Ovary (tissue), 9 donors: ENCODE measurements around the gene CEP83. TPM values are rescaled to one million over a fixed set of nuclear protein-coding genes. Genes with fewer than 3 reads are reported as not detected.

Source experiments
- DNase-seq, 5 donors: peaks; one replicate each; pipeline ENCODE4 v3.0.0-alpha.2; 2019 to 2020
- H3K27ac ChIP-seq, 2 donors: fragments of 200-600 bp; one replicate each; pipeline versions ENCODE4 v1.5.1 to v1.8.0; 2019 to 2022
- H3K27me3 ChIP-seq: fragments of 200-600 bp; one replicate; pipeline ENCODE4 v1.8.0; 2022
- H3K36me3 ChIP-seq: fragments of 200-600 bp; sonication (generic); one replicate; pipeline ENCODE4 v1.5.1; 2019
- H3K4me1 ChIP-seq: one replicate; pipeline ENCODE4 v1.8.1; 2013; ENCODE audit warnings: mild to moderate bottlenecking, moderate library complexity; ENCODE audit not compliant: insufficient read depth
- H3K4me3 ChIP-seq: fragments of 200-600 bp; sonication (generic); one replicate; pipeline ENCODE4 v1.5.1; 2017
- H3K9me3 ChIP-seq, 2 donors: fragments of 200-600 bp in 1 of 2; sonication (generic) in 1 of 2; one replicate each; pipeline versions ENCODE4 v1.5.1 to v1.8.1; 2013 to 2019; ENCODE audit warnings: mild to moderate bottlenecking in 1 of 2, moderate library complexity in 1 of 2
- EP300 ChIP-seq: sonication (generic); formaldehyde crosslinking; IDR thresholded peaks from one replicate; pipeline ENCODE4 v1.6.1; 2017; ENCODE audit warnings: antibody characterized with exemption
- POLR2A ChIP-seq: fragments of 450-650 bp; IDR thresholded peaks from one replicate; pipeline ENCODE4 v1.6.1; 2017; ENCODE audit warnings: antibody characterized with exemption, mild to moderate bottlenecking, moderate library complexity
- WGBS, 3 donors: extraction: QIAGEN DNeasy Blood & Tissue Kit in 1 of 3; methylation state at CpG; one replicate each; pipeline versions ENCODE4 v1.1.5 to v1.1.7; 2013 to 2017; 5-methylcytosine and 5-hydroxymethylcytosine counted together
- intact Hi-C, 4 donors: fragments of 100-400 bp; cut with DNase I; formaldehyde crosslinking; loops; one replicate each; pipeline versions ENCODE4 v1.11.0 to v1.15.1; 2022 to 2023
- polyA plus RNA-seq, 2 donors: library from polyadenylated mRNA; stranded (reverse); fragments of 200-250 nt in 1 of 2; fragments of 350-450 nt in 1 of 2; fragmentation: Illumina TruSeq in 1 of 2; extraction: RNeasy Lipid Tissue Mini Kit (QIAGEN cat#74804) in 1 of 2; gene quantifications; one replicate each; pipeline ENCODE4 v1.2.3, GENCODE V29; 2013 to 2014
- total RNA-seq, 7 donors: library from RNA; depleted of rRNA in 2 of 7; stranded (reverse); fragments of >200 nt in 2 of 7; fragmentation: NEBNext Ultra II Directional in 3 of 7; extraction: Animal tissue kit (Norgen Biotek cat#: 25700) in 3 of 7; gene quantifications; one replicate each; pipeline versions ENCODE4 v1.1.0 to v1.2.4, GENCODE V29; 2016 to 2023
- TF ChIP-seq, protein P1 (sequence below), 3 donors: fragments of 450-650 bp in 2 of 3; fragments of 200-600 bp in 1 of 3; IDR thresholded peaks; one replicate each; pipeline versions ENCODE4 v1.5.1 to v1.8.0; 2016 to 2022; ENCODE audit warnings: antibody characterized with exemption in 3 of 3, mild to moderate bottlenecking in 1 of 3
- donor health status: DM: no; HTN: no; CAD: no; lungs with moderate emphysema.
- donor health status: DM: no; HTN: no; CAD: no.
- donor health status: Bipolar disorder and iron deficiency.
- donor health status: DM: yes; HTN: yes; CAD: no.
- donor health status: DM: no; HTN: no; CAD: no.
- donor health status: DM: yes; HTN: yes; CAD: no.

Gene CEP83
- total and polyA plus RNA-seq, 9 donors = 5.5 to 47.6 (median 17.3) TPM

DNA sequence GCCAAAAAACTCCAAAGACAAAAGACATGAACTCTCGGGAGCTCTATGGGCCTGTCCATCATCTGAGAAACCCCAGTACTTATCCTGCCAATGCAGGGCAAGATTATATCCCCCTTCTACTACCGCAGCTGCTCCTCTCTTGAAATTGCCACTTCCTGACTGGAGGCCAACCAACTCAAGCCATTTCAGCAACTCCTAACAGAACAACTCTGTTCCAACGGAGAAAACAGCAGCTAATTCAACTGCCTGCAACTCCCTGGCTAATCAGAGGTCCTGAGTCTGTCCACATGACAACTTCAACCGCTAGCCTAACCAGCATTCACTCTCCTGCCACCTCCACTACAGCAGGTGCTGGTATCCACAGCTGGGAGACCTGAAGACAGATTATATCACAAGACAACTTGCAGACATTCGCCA, 24.1 kb downstream of the CEP83 start:
- TF ChIP-seq POLR2A = no peak
- no peak for TF ChIP-seq EP300
- TF ChIP-seq, protein P1, sequence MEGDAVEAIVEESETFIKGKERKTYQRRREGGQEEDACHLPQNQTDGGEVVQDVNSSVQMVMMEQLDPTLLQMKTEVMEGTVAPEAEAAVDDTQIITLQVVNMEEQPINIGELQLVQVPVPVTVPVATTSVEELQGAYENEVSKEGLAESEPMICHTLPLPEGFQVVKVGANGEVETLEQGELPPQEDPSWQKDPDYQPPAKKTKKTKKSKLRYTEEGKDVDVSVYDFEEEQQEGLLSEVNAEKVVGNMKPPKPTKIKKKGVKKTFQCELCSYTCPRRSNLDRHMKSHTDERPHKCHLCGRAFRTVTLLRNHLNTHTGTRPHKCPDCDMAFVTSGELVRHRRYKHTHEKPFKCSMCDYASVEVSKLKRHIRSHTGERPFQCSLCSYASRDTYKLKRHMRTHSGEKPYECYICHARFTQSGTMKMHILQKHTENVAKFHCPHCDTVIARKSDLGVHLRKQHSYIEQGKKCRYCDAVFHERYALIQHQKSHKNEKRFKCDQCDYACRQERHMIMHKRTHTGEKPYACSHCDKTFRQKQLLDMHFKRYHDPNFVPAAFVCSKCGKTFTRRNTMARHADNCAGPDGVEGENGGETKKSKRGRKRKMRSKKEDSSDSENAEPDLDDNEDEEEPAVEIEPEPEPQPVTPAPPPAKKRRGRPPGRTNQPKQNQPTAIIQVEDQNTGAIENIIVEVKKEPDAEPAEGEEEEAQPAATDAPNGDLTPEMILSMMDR (IDR thresholded peaks at IDR 0.05) = no peak
- H3K36me3 ChIP-seq = no peaks in the 10 kb centered on the region
- H3K9me3 ChIP-seq = no peaks in the 10 kb centered on the region
- H3K27ac ChIP-seq = no peak overlapping the region
- H3K4me3 ChIP-seq = no peak overlapping the region
- no peak for DNase-seq
- WGBS, 3 donors = 60 to 69% (median 62%) methylated on average over 5 of the region's 5 CpGs
- peaks cover 2% of the 10 kb centered on the region for H3K4me1 ChIP-seq
- H3K27me3 ChIP-seq = no peaks in the 10 kb centered on the region
- intact Hi-C loops = loop anchor here in 2 of 4 donors (10.0 kb wide), 2 partner anchors 99 to 291 kb away; partner anchors contain the start of gene PLXNC1 (in 1 of the 2)

DNA sequence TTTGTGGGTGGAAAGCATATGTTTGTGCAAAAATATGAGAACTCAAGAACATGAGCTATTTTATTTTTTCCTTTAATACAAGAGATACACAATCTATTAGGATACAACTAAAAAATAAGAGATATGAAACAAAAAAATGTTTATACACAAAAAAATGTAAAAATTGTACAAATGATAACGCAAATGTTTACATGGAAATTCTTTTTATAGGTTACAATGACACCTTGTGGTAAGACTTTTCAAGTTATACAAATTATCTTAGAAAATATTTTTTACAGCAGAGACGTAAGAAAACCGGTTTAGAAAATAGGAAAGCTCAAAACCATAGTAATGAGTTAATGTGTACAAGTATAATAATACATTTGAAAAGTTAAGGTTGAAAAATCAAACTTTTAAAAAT, 25.5 kb downstream of the CEP83 start:
- intact Hi-C loops = loop anchor here in 3 of 4 donors (5.0 to 10.0 kb wide), 3 partner anchors 101 to 289 kb away; partner anchors contain the start of gene PLXNC1 (in 2 of the 3)
- H3K36me3 ChIP-seq = no peaks in the 10 kb centered on the region
- DNase-seq = no peak
- no peak overlapping the region for H3K4me3 ChIP-seq
- H3K9me3 ChIP-seq = no peaks in the 10 kb centered on the region
- no peak overlapping the region for H3K27ac ChIP-seq
- peaks cover 2% of the 10 kb centered on the region for H3K4me1 ChIP-seq
- no peaks in the 10 kb centered on the region for H3K27me3 ChIP-seq
- TF ChIP-seq POLR2A (no peak), EP300 (no peak)
- TF ChIP-seq, protein P1 (IDR thresholded peaks at IDR 0.05) = no peak
- WGBS, 3 donors = 12 to 22% (median 13%) methylated on average over 3 of the region's 3 CpGs

DNA sequence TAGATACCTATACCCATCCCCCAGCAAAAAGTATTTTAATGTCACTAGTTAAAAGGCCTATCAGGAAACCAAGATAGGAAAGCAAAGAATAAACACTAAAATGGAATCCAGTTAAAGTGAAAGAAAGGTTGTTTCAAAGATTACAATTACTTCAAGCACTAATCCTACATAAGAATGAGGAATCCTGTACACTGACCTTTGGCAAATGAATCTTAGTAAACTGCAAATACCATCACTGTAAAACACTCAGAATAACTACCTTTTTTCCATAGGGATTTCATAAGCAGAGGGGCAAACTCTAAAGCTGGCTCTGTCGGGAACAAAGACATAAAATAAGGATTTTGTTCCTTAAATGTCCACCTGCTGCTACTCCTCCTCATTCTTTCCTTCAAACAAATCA, 25.9 kb downstream of the CEP83 start:
- Histone ChIP-seq H3K36me3 (no peaks in the 10 kb centered on the region), H3K9me3 (no peaks in the 10 kb centered on the region), H3K4me3 (no peak overlapping the region), H3K27ac (no peak overlapping the region), H3K4me1 (peaks cover 2% of the 10 kb centered on the region), H3K27me3 (no peaks in the 10 kb centered on the region)
- DNase-seq = no peak
- TF ChIP-seq EP300 = no peak
- TF ChIP-seq, protein P1 (IDR thresholded peaks at IDR 0.05) = no peak
- TF ChIP-seq POLR2A = no peak
- intact Hi-C loops = loop anchor here in 3 of 4 donors (5.0 to 10.0 kb wide), 3 partner anchors 101 to 289 kb away; partner anchors contain the start of gene PLXNC1 (in 2 of the 3)
- WGBS, 3 donors = 8 to 17% (median 11%) methylated on average over 1 of the region's 1 CpG

DNA sequence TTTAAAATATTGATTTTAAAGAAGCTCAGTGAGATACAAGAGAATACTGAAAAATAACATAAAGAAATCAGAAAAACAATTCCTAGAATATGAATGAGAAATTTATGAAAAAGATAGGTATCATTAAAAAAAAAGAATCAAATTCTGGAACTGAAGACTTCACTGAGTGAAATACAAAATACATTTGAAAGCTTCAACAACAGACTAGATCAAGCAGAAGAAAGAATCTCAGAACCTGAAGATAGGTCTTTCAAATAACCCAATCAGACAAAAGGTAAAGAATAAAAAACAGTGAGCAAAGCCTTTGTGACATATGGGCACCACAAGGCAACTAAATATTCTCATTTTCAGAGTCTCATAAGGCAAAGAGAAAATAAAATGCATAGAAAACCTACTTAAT, 29.4 kb downstream of the CEP83 start:
- Histone ChIP-seq H3K27ac (no peak overlapping the region), H3K27me3 (no peaks in the 10 kb centered on the region), H3K4me1 (peaks cover 3% of the 10 kb centered on the region), H3K36me3 (no peaks in the 10 kb centered on the region), H3K4me3 (no peak overlapping the region), H3K9me3 (no peaks in the 10 kb centered on the region)
- intact Hi-C loops = loop anchor here in 3 of 4 donors (5.0 to 10.0 kb wide), 3 partner anchors 104 to 286 kb away; partner anchors contain the start of gene PLXNC1 (in 2 of the 3)
- DNase-seq = no peak
- TF ChIP-seq, protein P1 (IDR thresholded peaks at IDR 0.05) = no peak
- TF ChIP-seq POLR2A = no peak
- no peak for TF ChIP-seq EP300
